GM23338 (cell line): ENCODE measurements around the gene CIAO2A. TPM values are rescaled to one million over a fixed set of nuclear protein-coding genes. Genes with fewer than 3 reads are reported as not detected.

Source experiments
- ATAC-seq: fragments of 200-7000 bp; cut with Tn5 transposase; 3 replicates; pipeline ENCODE4 v1.9.1; 2020
- DNase-seq: peaks from one replicate; pipeline ENCODE4 v3.0.0-alpha.2; 2015; ENCODE audit warnings: low spot score
- H2AFZ ChIP-seq: fragments of 200-600 bp; sonication (generic); 2 replicates; pipeline ENCODE4 v1.8.0; 2016; ENCODE audit warnings: antibody characterized with exemption, mild to moderate bottlenecking, moderate library complexity
- H3F3A ChIP-seq: fragments of 200-600 bp; sonication (generic); replicated peaks from 2 replicates; pipeline ENCODE4 v1.8.0; 2017; ENCODE audit warnings: antibody characterized with exemption, mixed run types, low read depth
- H3K27ac ChIP-seq: fragments of 200-600 bp; sonication (generic); 2 replicates; pipeline ENCODE4 v1.6.1; 2016; ENCODE audit warnings: low read depth
- H3K27me3 ChIP-seq: fragments of 200-600 bp; sonication (generic); 2 replicates; pipeline ENCODE4 v1.8.0; 2016; ENCODE audit warnings: mild to moderate bottlenecking, mixed run types, moderate library complexity; ENCODE audit not compliant: insufficient read depth
- H3K36me3 ChIP-seq: fragments of 200-600 bp; sonication (generic); 2 replicates; pipeline ENCODE4 v1.8.0; 2016; ENCODE audit warnings: mild to moderate bottlenecking; ENCODE audit not compliant: insufficient read depth
- H3K4me1 ChIP-seq: fragments of 200-600 bp; sonication (generic); 2 replicates; pipeline ENCODE4 v1.8.0; 2016; ENCODE audit warnings: mild to moderate bottlenecking, moderate library complexity; ENCODE audit not compliant: insufficient read depth
- H3K4me2 ChIP-seq: fragments of 200-600 bp; sonication (generic); 2 replicates; pipeline ENCODE4 v1.7.1; 2017; ENCODE audit warnings: mixed run types
- H3K4me3 ChIP-seq: fragments of 200-600 bp; sonication (generic); 2 replicates; pipeline ENCODE4 v1.6.1; 2016; ENCODE audit warnings: mixed run types
- H3K79me2 ChIP-seq: fragments of 200-600 bp; sonication (generic); replicated peaks from 2 replicates; pipeline ENCODE4 v1.8.0; 2017; ENCODE audit warnings: mild to moderate bottlenecking; ENCODE audit not compliant: insufficient read depth
- H3K9me2 ChIP-seq: fragments of 200-600 bp; sonication (generic); 2 replicates; pipeline ENCODE4 v1.8.0; 2017; ENCODE audit not compliant: insufficient read depth
- H4K20me1 ChIP-seq: fragments of 200-600 bp; sonication (generic); replicated peaks from 2 replicates; pipeline ENCODE4 v1.8.0; 2017; ENCODE audit warnings: mild to moderate bottlenecking; ENCODE audit not compliant: insufficient read depth
- H3K27ac Mint-ChIP-seq: 2 replicates; pipeline ENCODE4 v1.8.0; 2020; ENCODE audit warnings: inconsistent platforms, mild to moderate bottlenecking, moderate library complexity, mixed read lengths
- H3K27me3 Mint-ChIP-seq: 3 replicates; pipeline ENCODE4 v1.8.0; 2022; ENCODE audit warnings: low read depth, mild to moderate bottlenecking, moderate library complexity, mixed read lengths, inconsistent platforms; ENCODE audit not compliant: insufficient read depth, poor library complexity
- H3K36me3 Mint-ChIP-seq: 3 replicates; pipeline ENCODE4 v1.8.0; 2021; ENCODE audit warnings: low read depth, mild to moderate bottlenecking, inconsistent platforms, moderate library complexity, mixed read lengths
- H3K4me1 Mint-ChIP-seq: 3 replicates; pipeline ENCODE4 v1.8.0; 2020; ENCODE audit warnings: mild to moderate bottlenecking, inconsistent platforms, mixed read lengths
- H3K4me3 Mint-ChIP-seq: 3 replicates; pipeline ENCODE4 v1.8.0; 2021; ENCODE audit warnings: moderate library complexity, mild to moderate bottlenecking, inconsistent platforms, mixed read lengths
- H3K9me3 Mint-ChIP-seq: 3 replicates; pipeline ENCODE4 v1.8.0; 2020; ENCODE audit warnings: moderate library complexity, mild to moderate bottlenecking, inconsistent platforms, mixed read lengths
- CTCF ChIP-seq, 2 experiments: fragments of 200-600 bp in 1 of 2; sonication (generic) in 1 of 2; conservative IDR thresholded peaks; 2 replicates each; pipeline versions ENCODE4 v1.5.1 to v1.6.1; 2016 to 2017; ENCODE audit warnings: antibody characterized with exemption in 2 of 2, low read depth in 2 of 2, mild to moderate bottlenecking in 2 of 2, moderate library complexity in 1 of 2
- JUNB ChIP-seq: IDR thresholded peaks from one replicate; pipeline ENCODE4 v1.6.1; 2016; ENCODE audit warnings: antibody characterized with exemption; ENCODE audit not compliant: unreplicated experiment
- NANOG ChIP-seq: IDR thresholded peaks from 2 replicates; pipeline ENCODE4 v1.6.1; 2016; ENCODE audit warnings: antibody characterized with exemption, borderline replicate concordance
- ZNF114 ChIP-seq: fragments of 250-450 bp; sonication (Bioruptor Pico); IDR thresholded peaks from 2 replicates; pipeline ENCODE4 v1.5.0; 2020; ENCODE audit warnings: mild to moderate bottlenecking, moderate library complexity
- ZNF331 ChIP-seq: fragments of 250-450 bp; sonication (Bioruptor Pico); IDR thresholded peaks from 2 replicates; pipeline ENCODE4 v1.5.0; 2020; ENCODE audit warnings: low read depth, mild to moderate bottlenecking, moderate library complexity
- ZNF462 ChIP-seq: fragments of 250-450 bp; sonication (Bioruptor Pico); IDR thresholded peaks from 2 replicates; pipeline ENCODE4 v1.5.0; 2020; ENCODE audit warnings: mild to moderate bottlenecking, moderate library complexity
- polyA plus RNA-seq: library from polyadenylated mRNA; unstranded; fragments of >200 nt; fragmentation: Nextera tagmentation; extraction: Ambion mirVana; gene quantifications from 2 replicates; pipeline ENCODE4 v1.2.1, GENCODE V29; 2016
- total RNA-seq: library from RNA; depleted of rRNA; stranded (reverse); fragments of >200 nt; shearing (Covaris generic); gene quantifications from 2 replicates; pipeline ENCODE4 v1.2.3, GENCODE V29; 2014

The CIAO2A gene
- total and polyA plus RNA-seq, 2 experiments from 2014 or later = 132 to 318 TPM

- ATAC-seq = no peak
- Mint-ChIP-seq H3K4me3 (peak overlapping the region; percentile 69; the same call in 1 of the 3 replicates), H3K9me3 (no peaks in the 10 kb centered on the region; the same call in 2 of the 3 replicates), H3K36me3 (no peaks in the 10 kb centered on the region), H3K27me3 (peaks cover 29% of the 10 kb centered on the region), H3K27ac (no peak overlapping the region), H3K4me1 (peaks cover 7% of the 10 kb centered on the region; the same call in 2 of the 3 replicates)
- no peaks in the 10 kb centered on the region for H3K36me3 ChIP-seq
- no peak for TF ChIP-seq CTCF (conservative IDR thresholded peaks at IDR 0.05; ENCODE audit: low read depth in 2 of 2)
- H3K4me1 ChIP-seq = peaks cover 5% of the 10 kb centered on the region; the same call in 1 of the 2 replicates
- H3K4me3 ChIP-seq = no peak overlapping the region
- H4K20me1 ChIP-seq = no peaks in the 10 kb centered on the region
- H3K9me2 ChIP-seq = no peaks in the 10 kb centered on the region
- peaks cover 38% of the 10 kb centered on the region for H3K27me3 ChIP-seq
- H3K4me2 ChIP-seq = no peak overlapping the region
- no peaks in the 10 kb centered on the region for H3K79me2 ChIP-seq
- H3K27ac ChIP-seq = no peak overlapping the region
- no peaks in the 10 kb centered on the region for H3F3A ChIP-seq
- DNase-seq = no peak
- H2AFZ ChIP-seq = no peak overlapping the region
These were observed 49.1 kb downstream of the CIAO2A start for GRCh38 chr15:64044300-64045100.

- Mint-ChIP-seq H3K36me3 (no peaks in the 10 kb centered on the region), H3K27me3 (peaks cover 8% of the 10 kb centered on the region), H3K9me3 (no peaks in the 10 kb centered on the region; the same call in 2 of the 3 replicates), H3K4me1 (peaks cover 14% of the 10 kb centered on the region), H3K27ac (no peak overlapping the region), H3K4me3 (no peak overlapping the region; the same call in 2 of the 3 replicates)
- no peaks in the 10 kb centered on the region for H3F3A ChIP-seq
- no peak for TF ChIP-seq ZNF114 (CRISPR knock-in tag)
- H3K9me2 ChIP-seq = no peaks in the 10 kb centered on the region
- ATAC-seq (peak; percentile 81), DNase-seq (peak; percentile 63)
- no peaks in the 10 kb centered on the region for H4K20me1 ChIP-seq
- H2AFZ ChIP-seq = no peak overlapping the region
- H3K79me2 ChIP-seq = no peaks in the 10 kb centered on the region
- H3K4me1 ChIP-seq = no peaks in the 10 kb centered on the region
- no peak overlapping the region for H3K27ac ChIP-seq
- H3K27me3 ChIP-seq = 0 out of 2 replicates have a peak, but pooled peaks cover 2% of the 10 kb centered on the region
- H3K36me3 ChIP-seq = no peaks in the 10 kb centered on the region
- H3K4me3 ChIP-seq = no peak overlapping the region
- H3K4me2 ChIP-seq = no peak overlapping the region
These were observed 54.6 kb downstream of the CIAO2A start for GRCh38 chr15:64038878-64039610.

GRCh38 chr15:64037966-64038365, 55.7 kb downstream of the CIAO2A start:
- DNase-seq = no peak
- no peaks in the 10 kb centered on the region for H3K9me2 ChIP-seq
- no peaks in the 10 kb centered on the region for H3K79me2 ChIP-seq
- Mint-ChIP-seq H3K27me3 (peaks cover 8% of the 10 kb centered on the region), H3K27ac (no peak overlapping the region), H3K4me1 (peaks cover 14% of the 10 kb centered on the region), H3K9me3 (no peaks in the 10 kb centered on the region; the same call in 2 of the 3 replicates), H3K36me3 (no peaks in the 10 kb centered on the region), H3K4me3 (no peak overlapping the region)
- H3K4me1 ChIP-seq = no peaks in the 10 kb centered on the region
- no peaks in the 10 kb centered on the region for H3K27me3 ChIP-seq
- H3F3A ChIP-seq = no peaks in the 10 kb centered on the region
- H2AFZ ChIP-seq = no peak overlapping the region
- no peak for ATAC-seq
- H4K20me1 ChIP-seq = no peaks in the 10 kb centered on the region
- H3K4me3 ChIP-seq = no peak overlapping the region
- H3K4me2 ChIP-seq = no peak overlapping the region
- no peak overlapping the region for H3K27ac ChIP-seq
- H3K36me3 ChIP-seq = no peaks in the 10 kb centered on the region
- TF ChIP-seq ZNF462 (no peak), ZNF331 (CRISPR knock-in tag) (no peak), JUNB (no peak), NANOG (no peak)
